Memory B cell (primary cell): ENCODE data around the gene PRAME.

Experiments used
- ATAC-seq: fragments of 150-1000 bp; cut with Tn5 transposase; 2 replicates; pipeline ENCODE4 v1.10.0; 2021; ENCODE audit warnings: low read depth, mild to moderate bottlenecking, moderate library complexity
- DNase-seq, 2 donors: peaks; one replicate each; pipeline ENCODE4 v3.0.0; 2022; ENCODE audit warnings: low spot score in 2 of 2
- H3K27ac Mint-ChIP-seq: one replicate; pipeline ENCODE4 v1.8.0; 2022; ENCODE audit warnings: mild to moderate bottlenecking, moderate library complexity, mixed read lengths
- H3K27me3 Mint-ChIP-seq: one replicate; pipeline ENCODE4 v1.8.0; 2022; ENCODE audit warnings: mixed read lengths
- H3K36me3 Mint-ChIP-seq: one replicate; pipeline ENCODE4 v1.8.0; 2022; ENCODE audit warnings: mild to moderate bottlenecking, mixed read lengths
- H3K4me1 Mint-ChIP-seq: one replicate; pipeline ENCODE4 v1.8.0; 2022; ENCODE audit warnings: mixed read lengths
- H3K4me3 Mint-ChIP-seq: one replicate; pipeline ENCODE4 v1.8.0; 2022; ENCODE audit warnings: mild to moderate bottlenecking, moderate library complexity, mixed read lengths
- H3K9me3 Mint-ChIP-seq: one replicate; pipeline ENCODE4 v1.8.0; 2022; ENCODE audit warnings: mixed read lengths

PRAME gene

DNA sequence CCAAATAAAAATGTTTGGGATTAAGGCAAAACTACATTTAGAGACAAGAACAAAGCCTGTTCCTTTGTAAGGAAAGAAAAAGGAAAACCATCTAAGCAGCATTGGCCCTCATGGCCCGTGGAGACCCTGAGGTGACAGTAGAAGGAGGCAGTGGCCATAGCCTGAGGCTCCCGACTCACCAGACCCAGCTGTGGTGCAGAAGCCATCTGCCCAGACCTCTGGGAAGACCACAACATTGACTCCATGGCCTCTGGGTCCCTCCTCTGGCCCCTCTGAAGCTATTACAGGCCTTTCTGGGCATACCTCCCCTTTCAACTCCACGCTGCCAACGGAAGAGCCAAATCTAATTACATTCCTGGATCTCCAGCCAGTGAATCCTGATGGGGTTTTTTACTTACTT lies 6.4 kb downstream of the PRAME start:
- Mint-ChIP-seq H3K9me3 (no peaks in the 10 kb centered on the region), H3K4me3 (no peak overlapping the region), H3K36me3 (no peaks in the 10 kb centered on the region), H3K4me1 (peaks cover 6% of the 10 kb centered on the region), H3K27me3 (peaks cover 2% of the 10 kb centered on the region), H3K27ac (no peak overlapping the region)
- no peak for DNase-seq
- ATAC-seq = no peak

DNA sequence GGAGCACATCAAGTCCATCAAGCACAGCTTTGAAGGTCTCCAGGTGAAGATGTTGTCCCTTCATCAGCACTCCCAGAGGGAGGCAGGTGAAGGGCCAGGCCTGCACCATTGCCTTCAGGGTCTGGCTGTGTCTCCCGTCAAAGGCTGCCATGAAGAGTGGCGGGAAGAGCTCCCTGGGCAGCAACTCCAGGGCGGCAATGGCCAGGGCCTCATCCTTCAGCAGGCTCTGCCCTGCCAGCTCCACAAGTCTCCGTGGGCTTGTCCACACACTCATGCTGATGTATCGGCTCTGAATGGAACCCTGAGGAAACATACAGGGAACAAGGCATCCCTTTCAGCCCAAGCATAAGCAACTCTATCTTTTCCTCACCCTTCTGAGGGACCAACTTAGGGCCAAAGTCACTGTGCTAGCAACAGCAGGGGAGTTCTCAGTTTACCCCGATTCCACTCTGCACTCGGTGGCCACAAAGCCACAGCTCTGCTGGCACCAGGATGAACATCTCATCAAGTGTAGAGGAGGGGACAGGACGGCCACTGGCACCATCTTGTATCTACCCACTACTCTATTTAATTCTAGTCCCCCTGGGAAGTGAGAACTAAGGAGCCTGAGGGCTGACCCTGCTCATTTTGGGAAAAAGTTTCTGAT lies 8.2 kb downstream of the PRAME start:
- Mint-ChIP-seq H3K36me3 (no peaks in the 10 kb centered on the region), H3K4me3 (no peak overlapping the region), H3K27me3 (peaks cover 2% of the 10 kb centered on the region), H3K9me3 (no peaks in the 10 kb centered on the region), H3K27ac (no peak overlapping the region), H3K4me1 (peaks cover 7% of the 10 kb centered on the region)
- ATAC-seq (no peak), DNase-seq (no peak)

DNA sequence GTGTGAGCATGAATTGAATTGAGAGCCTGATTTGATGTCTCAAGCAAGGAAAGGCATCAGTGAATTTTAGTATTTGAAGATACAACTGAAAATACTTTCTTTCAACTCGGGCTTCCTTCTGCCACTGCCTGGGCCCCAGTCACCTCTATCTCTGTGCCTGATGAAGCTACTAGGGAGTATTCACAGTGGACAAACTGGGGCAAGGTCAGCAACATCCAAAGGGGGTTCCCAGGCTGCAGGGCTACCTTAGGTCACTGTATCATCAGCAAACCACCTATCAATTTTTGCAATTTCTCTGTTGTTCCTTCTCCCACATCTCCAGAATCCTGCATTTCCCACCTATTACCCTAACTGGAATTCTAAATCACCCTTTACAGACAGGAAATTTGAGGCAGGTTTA lies 10.2 kb downstream of the PRAME start:
- peaks cover 7% of the 10 kb centered on the region for H3K4me1 Mint-ChIP-seq
- H3K27me3 Mint-ChIP-seq = peaks cover 2% of the 10 kb centered on the region
- no peak overlapping the region for H3K27ac Mint-ChIP-seq
- no peaks in the 10 kb centered on the region for H3K36me3 Mint-ChIP-seq
- ATAC-seq (no peak), DNase-seq (no peak)
- H3K4me3 Mint-ChIP-seq = no peak overlapping the region
- H3K9me3 Mint-ChIP-seq = no peaks in the 10 kb centered on the region

DNA sequence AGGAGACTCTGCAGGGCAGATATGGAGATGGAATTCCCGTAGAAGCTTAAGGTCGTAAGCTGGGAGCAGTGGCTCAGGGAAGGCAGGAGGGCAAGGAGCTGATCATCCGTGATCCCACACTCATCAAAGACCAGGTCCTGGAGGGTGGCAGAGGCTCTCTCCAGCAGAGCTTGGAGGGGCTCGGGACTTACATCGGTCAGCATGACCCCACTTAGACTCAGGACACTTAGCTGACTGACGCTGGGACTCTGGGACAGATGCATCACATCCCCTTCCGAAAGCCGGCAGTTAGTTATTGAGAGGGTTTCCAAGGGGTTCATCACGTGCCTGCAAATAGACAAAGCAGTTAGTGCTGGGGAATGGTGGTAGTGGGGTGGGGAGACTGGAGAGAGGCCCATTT lies 10.7 kb downstream of the PRAME start:
- Mint-ChIP-seq H3K4me1 (peaks cover 7% of the 10 kb centered on the region), H3K36me3 (no peaks in the 10 kb centered on the region), H3K9me3 (no peaks in the 10 kb centered on the region), H3K4me3 (no peak overlapping the region), H3K27me3 (peaks cover 2% of the 10 kb centered on the region), H3K27ac (no peak overlapping the region)
- ATAC-seq (no peak), DNase-seq (no peak)

DNA sequence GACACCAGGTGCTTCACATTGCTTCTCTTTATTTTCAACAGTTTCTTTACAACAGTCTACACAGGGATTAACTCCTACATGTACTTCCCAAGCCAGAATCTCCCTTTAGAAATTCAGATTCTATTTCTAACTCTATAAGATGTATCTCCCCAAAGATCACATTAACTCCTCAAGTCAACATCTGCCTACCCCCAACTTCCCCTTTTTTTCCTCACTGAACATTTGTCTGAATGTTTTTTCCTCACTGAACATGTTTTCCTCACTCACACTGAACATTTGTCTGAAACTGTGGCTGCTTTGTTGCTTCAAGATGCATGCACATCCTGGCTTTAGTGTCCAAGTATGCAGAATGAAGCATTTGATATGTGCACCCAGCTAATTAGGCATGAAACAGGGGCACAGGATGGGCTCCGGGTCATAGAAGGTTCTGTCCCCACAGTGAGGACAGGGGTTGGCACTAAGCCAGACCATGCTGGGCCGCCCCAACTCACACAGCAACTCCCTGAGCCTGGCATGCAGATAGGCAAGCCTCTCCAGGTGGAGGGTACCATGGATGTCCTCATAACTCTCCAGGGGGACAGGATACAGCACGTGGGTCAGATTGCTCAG lies 11.3 kb downstream of the PRAME start:
- H3K27ac Mint-ChIP-seq = no peak overlapping the region
- no peak overlapping the region for H3K4me3 Mint-ChIP-seq
- no peak for DNase-seq
- peaks cover 2% of the 10 kb centered on the region for H3K27me3 Mint-ChIP-seq
- no peaks in the 10 kb centered on the region for H3K36me3 Mint-ChIP-seq
- H3K9me3 Mint-ChIP-seq = no peaks in the 10 kb centered on the region
- ATAC-seq = no peak
- peaks cover 6% of the 10 kb centered on the region for H3K4me1 Mint-ChIP-seq

DNA sequence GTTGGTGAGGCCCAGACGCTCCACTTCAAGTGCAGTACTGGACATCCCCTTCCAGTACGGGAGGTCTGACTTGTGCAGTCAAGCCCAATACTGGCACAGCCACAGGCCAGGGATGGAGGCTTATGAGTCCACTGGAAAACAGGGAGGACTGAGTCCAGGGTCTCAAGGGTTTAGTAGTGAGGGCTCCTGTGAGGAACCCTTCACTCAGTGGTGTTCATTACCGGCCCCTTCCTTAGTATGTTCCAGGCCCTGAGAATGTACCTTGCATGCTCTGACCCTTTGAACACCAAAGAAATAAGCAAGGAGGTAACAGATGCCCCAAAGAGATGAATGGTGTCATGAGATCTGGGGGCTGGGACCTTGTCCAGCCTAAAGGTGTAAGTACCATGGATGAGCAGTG lies 11.8 kb downstream of the PRAME start:
- peaks cover 4% of the 10 kb centered on the region for H3K4me1 Mint-ChIP-seq
- no peaks in the 10 kb centered on the region for H3K9me3 Mint-ChIP-seq
- H3K4me3 Mint-ChIP-seq = no peak overlapping the region
- ATAC-seq (no peak), DNase-seq (no peak)
- no peaks in the 10 kb centered on the region for H3K36me3 Mint-ChIP-seq
- no peak overlapping the region for H3K27ac Mint-ChIP-seq
- H3K27me3 Mint-ChIP-seq = peaks cover 2% of the 10 kb centered on the region

DNA sequence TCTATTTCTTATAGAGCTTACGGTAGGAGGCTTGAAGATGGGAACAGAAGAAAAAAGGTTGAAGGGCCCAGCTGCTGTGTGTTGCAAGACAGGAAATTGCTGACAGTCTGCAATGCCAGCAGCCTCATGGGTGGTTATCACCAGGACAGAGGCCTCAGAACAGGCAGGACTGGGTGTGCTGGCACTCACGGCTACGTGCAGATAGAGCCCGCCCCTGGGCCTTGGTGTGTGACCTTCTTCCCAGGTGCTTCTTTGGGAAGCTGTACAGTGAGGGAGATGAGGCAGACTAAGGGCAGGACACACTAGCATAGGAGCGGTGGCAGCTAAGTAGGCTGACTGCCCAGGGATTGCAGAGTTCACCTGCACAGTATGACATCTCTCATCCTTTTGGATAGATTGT lies 12.6 kb downstream of the PRAME start:
- peaks cover 4% of the 10 kb centered on the region for H3K4me1 Mint-ChIP-seq
- ATAC-seq (no peak), DNase-seq (no peak)
- no peak overlapping the region for H3K27ac Mint-ChIP-seq
- peaks cover 5% of the 10 kb centered on the region for H3K27me3 Mint-ChIP-seq
- no peak overlapping the region for H3K4me3 Mint-ChIP-seq
- H3K9me3 Mint-ChIP-seq = no peaks in the 10 kb centered on the region
- H3K36me3 Mint-ChIP-seq = no peaks in the 10 kb centered on the region

DNA sequence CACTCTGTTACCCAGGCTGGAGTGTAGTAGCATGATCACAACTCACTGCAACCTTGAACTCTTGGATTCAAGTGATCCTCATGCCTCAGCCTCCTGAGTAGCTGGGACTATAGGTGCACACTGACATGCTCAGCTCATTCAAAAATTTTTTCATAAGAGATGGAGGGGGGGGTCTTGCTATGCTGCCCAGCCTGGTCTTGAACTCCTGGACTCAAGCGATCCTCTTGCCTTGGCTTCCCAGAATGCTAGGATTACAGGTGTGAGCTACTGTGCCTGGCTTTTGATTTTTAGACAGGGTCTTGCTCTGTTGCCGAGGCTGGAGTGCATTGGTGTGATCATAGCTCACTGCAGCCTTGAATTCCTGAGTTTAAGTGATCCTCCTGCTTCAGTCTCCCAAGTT lies 14.0 kb downstream of the PRAME start:
- ATAC-seq (no peak), DNase-seq (no peak)
- no peak overlapping the region for H3K27ac Mint-ChIP-seq
- H3K4me3 Mint-ChIP-seq = no peak overlapping the region
- peaks cover 5% of the 10 kb centered on the region for H3K27me3 Mint-ChIP-seq
- no peaks in the 10 kb centered on the region for H3K9me3 Mint-ChIP-seq
- H3K4me1 Mint-ChIP-seq = peaks cover 4% of the 10 kb centered on the region
- no peaks in the 10 kb centered on the region for H3K36me3 Mint-ChIP-seq

DNA sequence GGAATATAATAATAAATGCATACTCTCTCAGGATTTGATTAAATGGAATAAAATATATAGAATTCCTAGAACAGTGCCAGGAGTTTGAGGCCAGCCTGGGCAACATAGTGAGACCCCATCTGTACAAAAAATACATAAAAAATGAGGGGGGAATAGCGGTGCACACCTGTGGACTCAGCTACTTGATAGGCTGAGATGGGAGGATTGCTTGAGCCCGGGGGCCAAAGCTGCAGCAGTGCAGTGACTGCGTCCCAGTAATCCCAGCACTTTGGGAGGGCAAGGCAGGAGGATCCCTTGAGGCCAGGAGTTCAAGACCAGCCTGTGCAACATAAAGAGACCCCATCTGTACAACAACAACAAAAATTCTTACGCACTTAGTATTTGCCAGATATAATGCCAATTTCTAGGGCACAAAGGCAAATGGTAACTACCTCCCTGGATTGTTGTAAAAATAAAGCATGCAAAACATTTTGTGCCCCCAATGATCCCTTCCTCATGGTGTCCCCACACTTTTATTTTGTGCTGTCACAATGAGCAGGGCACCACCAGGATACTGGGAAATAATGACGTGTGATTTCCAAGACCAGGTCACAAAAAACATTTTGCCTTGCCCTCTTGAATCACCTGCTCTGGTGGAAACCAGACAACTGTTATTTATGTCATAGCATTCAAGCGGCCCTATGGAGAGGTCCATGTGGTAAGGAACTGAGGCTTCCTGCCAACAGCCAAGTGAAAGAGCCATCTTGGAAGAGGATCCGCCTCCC lies 20.7 kb downstream of the PRAME start:
- no peak for ATAC-seq
- H3K27me3 Mint-ChIP-seq = peaks cover 5% of the 10 kb centered on the region
- H3K27ac Mint-ChIP-seq = no peak overlapping the region

DNA sequence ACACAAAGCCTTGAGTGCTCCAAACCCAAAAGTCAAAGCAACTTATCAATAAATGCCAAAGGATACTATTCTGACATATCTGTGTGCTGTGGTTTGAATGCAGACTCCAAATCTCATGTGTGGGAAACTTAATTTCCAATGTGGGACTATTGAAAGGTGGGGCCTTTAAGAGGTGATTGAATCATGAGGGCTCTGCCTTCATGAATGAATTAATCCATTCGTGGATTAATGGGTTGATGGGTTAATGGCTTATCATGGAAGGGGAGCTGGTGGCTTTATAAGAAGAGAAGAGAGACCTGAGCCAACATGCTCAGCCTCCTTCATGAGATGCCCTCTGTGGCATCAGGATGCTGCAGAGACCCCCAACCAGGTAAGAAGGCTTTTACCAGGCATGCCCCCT lies 22.1 kb downstream of the PRAME start:
- Mint-ChIP-seq H3K27ac (no peak overlapping the region), H3K27me3 (peaks cover 4% of the 10 kb centered on the region), H3K4me1 (no peaks in the 10 kb centered on the region), H3K9me3 (no peaks in the 10 kb centered on the region), H3K4me3 (no peak overlapping the region), H3K36me3 (no peaks in the 10 kb centered on the region)
- DNase-seq (no peak), ATAC-seq (no peak)

More for the DNA sequence above, 20.7 kb downstream of the PRAME start:
- no peak for DNase-seq
- no peaks in the 10 kb centered on the region for H3K36me3 Mint-ChIP-seq
- H3K9me3 Mint-ChIP-seq = no peaks in the 10 kb centered on the region
- H3K4me1 Mint-ChIP-seq = no peaks in the 10 kb centered on the region
- H3K4me3 Mint-ChIP-seq = no peak overlapping the region

DNA sequence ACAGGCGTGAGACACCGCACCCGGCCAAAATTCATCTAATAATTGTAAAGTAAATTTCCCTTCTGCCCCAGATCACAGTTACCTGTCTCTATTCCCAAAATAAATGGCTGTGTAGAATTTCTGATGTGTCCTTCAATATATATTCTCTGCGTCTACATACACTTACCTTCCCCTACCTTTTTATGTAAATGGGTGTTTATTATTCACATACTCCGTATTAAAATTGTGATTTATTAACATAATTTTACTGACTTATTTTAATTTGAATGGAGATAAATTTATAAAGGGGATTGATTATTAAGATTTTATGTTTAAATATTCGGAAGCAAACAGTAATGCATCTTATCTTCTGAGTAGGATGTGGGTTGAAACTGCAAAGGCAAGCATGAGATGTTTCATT lies 22.6 kb downstream of the PRAME start:
- H3K4me1 Mint-ChIP-seq = no peaks in the 10 kb centered on the region
- H3K9me3 Mint-ChIP-seq = no peaks in the 10 kb centered on the region
- peaks cover 3% of the 10 kb centered on the region for H3K27me3 Mint-ChIP-seq
- no peak for ATAC-seq
- no peak for DNase-seq
- H3K36me3 Mint-ChIP-seq = no peaks in the 10 kb centered on the region
- no peak overlapping the region for H3K4me3 Mint-ChIP-seq
- H3K27ac Mint-ChIP-seq = no peak overlapping the region

DNA sequence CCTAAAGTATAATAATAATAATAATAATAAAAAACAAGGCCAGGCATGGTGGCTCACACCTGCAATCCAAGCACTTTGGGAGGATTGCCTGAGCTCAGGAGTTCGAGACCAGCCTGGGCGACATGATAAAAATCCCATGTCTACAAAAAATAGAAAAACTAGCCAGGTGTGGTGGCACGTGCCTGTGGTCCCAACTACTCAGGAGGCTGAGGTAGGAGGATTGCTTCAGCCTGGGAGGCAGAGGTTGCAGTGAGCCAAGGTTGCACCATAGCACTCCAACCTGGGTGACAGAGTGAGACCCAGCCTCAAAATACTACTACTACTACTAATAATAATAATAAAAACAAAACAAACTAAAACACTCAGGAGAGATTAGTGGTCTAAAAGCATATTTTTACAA lies 23.4 kb downstream of the PRAME start:
- no peaks in the 10 kb centered on the region for H3K9me3 Mint-ChIP-seq
- H3K36me3 Mint-ChIP-seq = no peaks in the 10 kb centered on the region
- no peak overlapping the region for H3K27ac Mint-ChIP-seq
- H3K4me1 Mint-ChIP-seq = no peaks in the 10 kb centered on the region
- H3K27me3 Mint-ChIP-seq = peaks cover 3% of the 10 kb centered on the region
- no peak for ATAC-seq
- no peak overlapping the region for H3K4me3 Mint-ChIP-seq
- no peak for DNase-seq

DNA sequence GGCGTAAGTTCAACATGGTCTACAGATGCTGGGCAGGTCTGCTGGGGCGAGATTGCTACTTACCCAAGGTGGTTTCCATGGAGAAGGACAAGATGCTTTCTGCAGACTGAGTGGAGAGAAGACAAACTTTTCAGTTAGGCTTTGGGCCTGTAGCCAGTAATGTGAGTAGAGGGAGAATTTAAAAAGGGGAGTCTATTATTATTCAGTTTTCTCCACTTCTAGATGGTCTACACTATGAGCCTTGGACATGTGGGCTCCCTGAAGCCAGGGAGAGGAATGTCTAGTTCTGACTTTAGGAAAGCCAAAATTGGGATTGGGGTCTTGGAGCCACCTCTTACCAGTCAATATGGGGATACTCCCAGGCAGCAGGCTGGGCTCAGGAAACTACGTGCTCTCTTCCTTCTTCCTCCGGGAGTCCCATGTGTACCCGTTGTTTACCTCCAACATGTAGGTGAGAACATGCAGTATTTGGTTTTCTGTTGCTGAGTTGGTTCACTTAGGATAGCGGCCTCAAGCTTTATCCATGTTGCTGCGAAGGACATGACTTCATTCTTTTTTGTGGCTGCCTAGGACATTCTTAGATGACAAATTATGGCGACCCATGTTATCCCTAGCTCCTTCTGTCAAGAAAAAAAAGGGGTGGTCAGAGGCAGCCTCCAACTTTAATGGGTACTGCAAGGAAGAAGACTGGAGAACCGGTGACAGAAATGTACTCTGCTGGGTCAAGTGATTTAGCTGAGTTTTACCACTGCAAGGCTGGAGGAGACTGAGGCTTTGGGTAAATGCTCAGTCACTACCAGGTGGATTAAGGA lies 24.3 kb downstream of the PRAME start:
- H3K27ac Mint-ChIP-seq = no peak overlapping the region
- ATAC-seq (no peak), DNase-seq (no peak)
- H3K36me3 Mint-ChIP-seq = no peaks in the 10 kb centered on the region
- H3K27me3 Mint-ChIP-seq = peaks cover 3% of the 10 kb centered on the region
- H3K4me3 Mint-ChIP-seq = no peak overlapping the region
- H3K4me1 Mint-ChIP-seq = no peaks in the 10 kb centered on the region
- H3K9me3 Mint-ChIP-seq = no peaks in the 10 kb centered on the region

DNA sequence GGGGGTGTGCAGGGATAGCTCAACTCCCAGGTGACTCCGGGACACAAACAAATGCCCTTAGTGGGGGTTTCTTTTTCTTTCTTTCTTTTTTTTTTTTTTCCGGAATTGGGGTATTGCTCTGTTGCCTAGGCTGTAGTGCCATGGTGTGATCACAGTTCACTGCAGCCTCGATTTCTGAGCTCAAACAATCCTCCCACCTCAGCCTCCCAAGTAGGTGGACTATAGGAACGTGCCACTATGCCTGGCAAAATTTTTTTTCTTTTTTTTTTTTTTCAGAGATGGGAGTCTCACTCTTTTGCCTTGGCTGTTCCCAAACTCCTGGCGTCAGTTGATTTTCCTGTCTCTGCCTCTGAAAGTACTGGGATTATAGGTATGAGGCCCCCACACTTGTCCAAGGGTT lies 25.2 kb downstream of the PRAME start:
- Mint-ChIP-seq H3K27ac (no peak overlapping the region), H3K9me3 (no peaks in the 10 kb centered on the region), H3K36me3 (no peaks in the 10 kb centered on the region), H3K4me1 (no peaks in the 10 kb centered on the region), H3K27me3 (peaks cover 4% of the 10 kb centered on the region), H3K4me3 (no peak overlapping the region)
- DNase-seq (no peak), ATAC-seq (no peak)
